Measurements from ENCODE around the gene ALG9. TPM values are rescaled to one million over a fixed set of nuclear protein-coding genes. Genes with fewer than 3 reads are reported as not detected.
A peak's percentile ranks its signal among the peaks of the same experiment; 100 is the strongest.
"Not testable (repeated sequence)": the region's sequence is repeated elsewhere in the genome, so short reads cannot be mapped to it uniquely, and the experiment has no call there.

ALG9 gene
- total RNA-seq, 2 donors from 2014 or later = 24.9 to 26.5 TPM

DNA sequence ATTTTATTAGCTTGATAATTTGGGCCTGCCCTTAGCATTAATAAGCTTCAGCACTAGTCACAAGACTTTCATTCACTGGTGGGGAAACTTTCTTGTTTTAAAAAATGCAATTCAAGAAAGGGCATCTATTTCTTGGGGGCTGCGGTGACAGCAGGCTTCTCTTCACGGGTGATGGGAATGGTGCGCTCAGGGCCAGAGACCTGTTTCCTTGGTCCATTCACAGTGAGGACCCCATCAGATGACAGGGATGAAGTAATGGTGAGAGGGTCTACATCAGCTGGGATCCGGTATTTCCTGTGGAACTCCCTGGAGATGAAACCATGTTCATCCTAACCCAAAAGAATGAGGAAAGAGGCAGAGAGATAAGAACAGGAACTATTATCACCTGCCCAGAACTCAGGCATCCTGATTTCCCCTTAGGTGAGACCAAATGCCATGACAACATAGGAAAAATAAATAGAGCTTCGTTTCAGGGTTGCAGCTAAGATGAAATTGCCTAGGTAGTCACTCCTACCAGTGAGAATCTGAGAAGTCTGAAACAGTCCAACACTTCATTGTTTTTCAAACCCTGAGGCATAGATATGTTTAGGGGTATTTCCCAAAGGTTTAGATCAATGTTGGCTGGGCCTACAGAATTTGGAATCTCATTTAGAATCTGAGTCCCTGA is 37.4 kb upstream of the ALG9 start:
- WGBS = 75% methylated on average over 5 of the region's 5 CpGs
- TF ChIP-seq CTCF (IDR thresholded peaks at IDR 0.05) = no peak
- no peak for TF ChIP-seq POLR2A (IDR thresholded peaks at IDR 0.05)
- no peak for TF ChIP-seq POLR2AphosphoS5 (IDR thresholded peaks at IDR 0.05)
- Histone ChIP-seq H3K36me3 (no peaks in the 10 kb centered on the region), H3K27me3 (replicated peaks; ENCODE audit: insufficient read depth) (no peaks in the 10 kb centered on the region), H3K9me3 (no peaks in the 10 kb centered on the region), H3K4me3 (no peak overlapping the region), H3K27ac (peak overlapping the region in 1 of 2 donors; percentile 95), H3K4me1 (replicated peaks) (peaks cover 8% of the 10 kb centered on the region)
- no peak for DNase-seq (ENCODE audit: low spot score)
- intact Hi-C loops (cut with DNase I) = no loop called here

DNA sequence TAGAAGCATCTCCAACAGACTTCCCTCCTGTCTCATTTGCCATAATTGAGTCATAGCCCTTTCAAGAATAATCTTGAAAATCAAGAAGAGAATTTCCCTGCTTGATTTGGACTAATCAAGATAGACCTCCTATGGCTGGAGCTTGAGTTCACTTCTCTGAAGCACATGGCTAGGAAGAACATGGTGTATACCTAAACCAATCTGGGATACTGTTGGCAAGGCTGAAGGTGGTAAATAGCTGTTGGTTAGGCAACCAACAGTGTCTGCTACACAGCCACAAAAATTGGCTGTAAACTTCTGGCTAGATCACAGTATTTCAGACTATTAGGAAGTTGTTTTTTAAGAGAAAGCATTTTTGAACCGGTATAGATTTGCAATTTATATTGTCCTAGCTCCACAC is 35.3 kb upstream of the ALG9 start:
- TF ChIP-seq POLR2AphosphoS5 (IDR thresholded peaks at IDR 0.05) (no peak), CTCF (IDR thresholded peaks at IDR 0.05) (no peak), POLR2A (IDR thresholded peaks at IDR 0.05) (no peak)
- no peak for DNase-seq (ENCODE audit: low spot score)
- no peak overlapping the region for H3K27ac ChIP-seq
- no peaks in the 10 kb centered on the region for H3K9me3 ChIP-seq
- intact Hi-C loops (cut with DNase I) = no loop called here
- H3K27me3 ChIP-seq (replicated peaks; ENCODE audit: insufficient read depth) = no peaks in the 10 kb centered on the region
- no peaks in the 10 kb centered on the region for H3K36me3 ChIP-seq
- 82% methylated on average over 1 of the region's 1 CpG for WGBS
- no peak overlapping the region for H3K4me3 ChIP-seq
- H3K4me1 ChIP-seq (replicated peaks) = no peaks in the 10 kb centered on the region

GRCh38 chr11:111905411-111905810 is 34.0 kb upstream of the ALG9 start:
- Histone ChIP-seq H3K9me3 (no peaks in the 10 kb centered on the region), H3K27me3 (replicated peaks; ENCODE audit: insufficient read depth) (no peaks in the 10 kb centered on the region), H3K4me1 (replicated peaks) (no peaks in the 10 kb centered on the region), H3K27ac (no peak overlapping the region), H3K4me3 (no peak overlapping the region), H3K36me3 (no peaks in the 10 kb centered on the region)
- TF ChIP-seq CTCF (IDR thresholded peaks at IDR 0.05) (no peak), POLR2AphosphoS5 (IDR thresholded peaks at IDR 0.05) (no peak), POLR2A (IDR thresholded peaks at IDR 0.05) (no peak)
- 44% methylated on average over 2 of the region's 2 CpGs for WGBS
- intact Hi-C loops (cut with DNase I) = no loop called here
- DNase-seq (ENCODE audit: low spot score) = no peak

- no peaks in the 10 kb centered on the region for H3K36me3 ChIP-seq
- H3K9me3 ChIP-seq = no peaks in the 10 kb centered on the region
- no peak for DNase-seq (ENCODE audit: low spot score)
- no peak for TF ChIP-seq CTCF (IDR thresholded peaks at IDR 0.05)
- TF ChIP-seq POLR2A (IDR thresholded peaks at IDR 0.05) = no peak
- no peak for TF ChIP-seq POLR2AphosphoS5 (IDR thresholded peaks at IDR 0.05)
- no peak overlapping the region for H3K4me3 ChIP-seq
- WGBS = 79% methylated on average over 2 of the region's 2 CpGs
- no peaks in the 10 kb centered on the region for H3K27me3 ChIP-seq (replicated peaks; ENCODE audit: insufficient read depth)
- intact Hi-C loops (cut with DNase I) = no loop called here
- no peaks in the 10 kb centered on the region for H3K4me1 ChIP-seq (replicated peaks)
- H3K27ac ChIP-seq = no peak overlapping the region
Observed at GRCh38 chr11:111886844-111887243, 15.5 kb upstream of the ALG9 start.

GRCh38 chr11:111886032-111886431 is 14.7 kb upstream of the ALG9 start:
- DNase-seq (ENCODE audit: low spot score) = no peak
- Histone ChIP-seq H3K9me3 (no peaks in the 10 kb centered on the region), H3K27me3 (replicated peaks; ENCODE audit: insufficient read depth) (no peaks in the 10 kb centered on the region), H3K27ac (no peak overlapping the region), H3K4me1 (replicated peaks) (no peaks in the 10 kb centered on the region), H3K36me3 (no peaks in the 10 kb centered on the region), H3K4me3 (no peak overlapping the region)
- no peak for TF ChIP-seq POLR2A (IDR thresholded peaks at IDR 0.05)
- TF ChIP-seq CTCF (IDR thresholded peaks at IDR 0.05) = no peak
- TF ChIP-seq POLR2AphosphoS5 (IDR thresholded peaks at IDR 0.05) = no peak
- WGBS = 94% methylated on average over 4 of the region's 4 CpGs
- intact Hi-C loops (cut with DNase I) = no loop called here

- H3K4me3 ChIP-seq; H3K27me3 ChIP-seq (replicated peaks; ENCODE audit: insufficient read depth); H3K4me1 ChIP-seq (replicated peaks); H3K9me3 ChIP-seq; DNase-seq (ENCODE audit: low spot score); H3K27ac ChIP-seq; H3K36me3 ChIP-seq; intact Hi-C loops (cut with DNase I): not testable (repeated sequence)
- 95% methylated on average over 4 of the region's 4 CpGs for WGBS
Observed at GRCh38 chr11:111885053-111885452, 13.7 kb upstream of the ALG9 start.
